ENCODE results near the gene CERS3. TPM values are rescaled to one million over a fixed set of nuclear protein-coding genes. Genes with fewer than 3 reads are reported as not detected.

Gene CERS3
- total and polyA plus RNA-seq, 4 donors = 0.10 to 0.23 (median 0.12) TPM; not detected in 1

DNA sequence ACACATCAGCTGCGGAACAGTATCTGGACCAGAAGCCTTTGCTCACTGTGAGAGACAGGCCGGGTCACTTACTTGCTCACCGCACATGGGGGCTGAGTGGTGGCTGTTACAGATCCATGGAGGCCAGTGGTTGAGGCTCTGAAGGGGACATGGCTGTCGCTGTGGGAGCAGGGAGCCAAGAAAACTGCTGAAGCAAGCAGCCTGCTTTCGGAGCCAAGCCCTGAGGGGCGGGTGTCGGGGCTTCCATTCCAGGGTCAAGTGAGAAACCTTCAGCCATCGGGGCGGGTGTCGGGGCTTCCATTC, 144.7 kb downstream of the CERS3 start:
- 81 to 86% methylated on average over 10 of the region's 10 CpGs for WGBS, 2 donors

DNA sequence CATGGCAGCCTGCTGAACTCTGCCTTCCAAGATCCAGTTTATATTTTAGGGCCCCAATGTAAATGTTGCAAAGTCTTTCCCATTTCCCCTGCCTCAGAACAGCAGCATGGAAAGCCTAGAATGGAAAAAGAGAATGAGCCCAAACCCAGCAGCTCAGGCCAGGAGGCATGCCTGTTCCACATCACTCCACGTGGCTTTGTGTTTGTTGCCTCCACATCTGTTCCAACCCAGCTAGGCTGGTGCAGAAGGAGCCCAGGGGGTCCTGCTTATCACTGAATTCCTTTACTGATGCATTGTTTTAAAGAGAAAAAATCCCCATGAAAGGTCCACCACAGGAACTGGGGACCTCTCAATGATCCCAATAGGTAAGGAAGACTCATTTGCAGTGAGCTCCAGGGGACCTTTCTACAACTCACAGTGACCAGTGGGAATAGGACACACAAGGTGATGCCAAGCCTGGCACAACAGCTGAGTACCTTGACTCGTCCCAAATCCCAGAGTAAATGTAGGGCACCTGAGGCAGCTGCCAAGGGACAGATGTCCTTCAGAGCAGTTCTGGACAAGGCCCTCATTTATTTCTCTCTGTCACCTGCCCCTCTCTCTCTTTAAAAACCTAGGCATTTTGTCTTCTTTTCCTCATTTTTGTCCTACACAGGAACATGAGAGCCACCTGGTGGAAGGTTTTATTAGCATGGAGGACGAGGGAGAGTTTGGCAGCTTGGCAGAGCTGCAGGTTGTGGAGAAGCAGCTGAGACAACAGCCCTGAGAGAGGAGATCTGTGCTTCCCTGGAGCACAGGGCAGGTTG, 145.2 kb downstream of the CERS3 start:
- no peaks in the 10 kb centered on the region for H3K36me3 ChIP-seq (ENCODE audit: control insufficient read depth in 4 of 4, insufficient read depth in 4 of 4, low read length in 4 of 4)
- H3K4me3 ChIP-seq = no peak overlapping the region
- H3K27me3 ChIP-seq (ENCODE audit: control insufficient read depth in 3 of 3, insufficient read depth in 3 of 3, low read length in 2 of 3) = no peaks in the 10 kb centered on the region
- peaks cover 0 to 28% (median 11%) of the 10 kb centered on the region in 4 donors for H3K9me3 ChIP-seq (ENCODE audit: control insufficient read depth in 4 of 4, insufficient read depth in 3 of 4, low read length in 3 of 4)
- no peaks in the 10 kb centered on the region for H3K4me1 ChIP-seq (ENCODE audit: control insufficient read depth in 5 of 5, insufficient read depth in 5 of 5, low read length in 5 of 5)
- DNase-seq (peak in 2 of 3 donors; percentile 30 to 37), ATAC-seq (ENCODE audit: insufficient read depth, low FRiP score) (no peak)
- no peak overlapping the region for H3K27ac ChIP-seq (ENCODE audit: low read depth in 1 of 2, low read length in 1 of 2)
- TF ChIP-seq, protein P1, sequence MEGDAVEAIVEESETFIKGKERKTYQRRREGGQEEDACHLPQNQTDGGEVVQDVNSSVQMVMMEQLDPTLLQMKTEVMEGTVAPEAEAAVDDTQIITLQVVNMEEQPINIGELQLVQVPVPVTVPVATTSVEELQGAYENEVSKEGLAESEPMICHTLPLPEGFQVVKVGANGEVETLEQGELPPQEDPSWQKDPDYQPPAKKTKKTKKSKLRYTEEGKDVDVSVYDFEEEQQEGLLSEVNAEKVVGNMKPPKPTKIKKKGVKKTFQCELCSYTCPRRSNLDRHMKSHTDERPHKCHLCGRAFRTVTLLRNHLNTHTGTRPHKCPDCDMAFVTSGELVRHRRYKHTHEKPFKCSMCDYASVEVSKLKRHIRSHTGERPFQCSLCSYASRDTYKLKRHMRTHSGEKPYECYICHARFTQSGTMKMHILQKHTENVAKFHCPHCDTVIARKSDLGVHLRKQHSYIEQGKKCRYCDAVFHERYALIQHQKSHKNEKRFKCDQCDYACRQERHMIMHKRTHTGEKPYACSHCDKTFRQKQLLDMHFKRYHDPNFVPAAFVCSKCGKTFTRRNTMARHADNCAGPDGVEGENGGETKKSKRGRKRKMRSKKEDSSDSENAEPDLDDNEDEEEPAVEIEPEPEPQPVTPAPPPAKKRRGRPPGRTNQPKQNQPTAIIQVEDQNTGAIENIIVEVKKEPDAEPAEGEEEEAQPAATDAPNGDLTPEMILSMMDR (IDR thresholded peaks at IDR 0.05; ENCODE audit: control extremely low read depth, extremely low read depth) = peak; percentile 10
- 28 to 41% methylated on average over 3 of the region's 3 CpGs for WGBS, 2 donors
- no peak overlapping the region for H3K9ac ChIP-seq (ENCODE audit: insufficient read depth in 1 of 2, low read length in 2 of 2)

More for the DNA sequence above, 144.7 kb downstream of the CERS3 start:
- no peak overlapping the region for H3K27ac ChIP-seq (ENCODE audit: low read depth in 1 of 2, low read length in 1 of 2)
- H3K4me3 ChIP-seq = no peak overlapping the region
- H3K36me3 ChIP-seq (ENCODE audit: control insufficient read depth in 4 of 4, insufficient read depth in 4 of 4, low read length in 4 of 4) = no peaks in the 10 kb centered on the region
- ATAC-seq (ENCODE audit: insufficient read depth, low FRiP score) (no peak), DNase-seq (no peak)
- H3K9ac ChIP-seq (ENCODE audit: insufficient read depth in 1 of 2, low read length in 2 of 2) = no peak overlapping the region
- no peaks in the 10 kb centered on the region for H3K4me1 ChIP-seq (ENCODE audit: control insufficient read depth in 5 of 5, insufficient read depth in 5 of 5, low read length in 5 of 5)
- TF ChIP-seq, protein P1 (IDR thresholded peaks at IDR 0.05; ENCODE audit: control extremely low read depth, extremely low read depth) = no peak
- H3K9me3 ChIP-seq (ENCODE audit: control insufficient read depth in 4 of 4, insufficient read depth in 3 of 4, low read length in 3 of 4) = peaks cover 0 to 28% (median 11%) of the 10 kb centered on the region in 4 donors
- no peaks in the 10 kb centered on the region for H3K27me3 ChIP-seq (ENCODE audit: control insufficient read depth in 3 of 3, insufficient read depth in 3 of 3, low read length in 2 of 3)

DNA sequence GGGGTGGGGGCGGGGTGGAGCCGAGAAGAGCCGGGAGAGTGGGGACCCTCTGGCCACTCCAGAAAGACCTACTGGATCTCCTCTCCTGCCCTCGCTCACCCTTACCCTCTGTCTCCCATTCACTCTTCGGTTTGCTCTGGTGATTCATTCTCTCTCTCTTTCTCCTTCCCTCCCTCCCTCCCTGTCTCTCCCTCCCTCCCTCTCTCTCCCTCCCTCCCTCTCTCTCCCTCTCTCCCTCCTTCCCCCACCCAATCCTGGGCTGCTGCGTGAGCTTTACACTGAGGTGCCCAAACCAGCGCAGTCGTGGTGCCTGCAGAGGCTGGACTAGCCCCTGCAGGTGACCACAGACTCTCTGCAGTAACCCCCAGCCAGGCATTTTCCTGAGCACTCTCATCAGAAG, 154.8 kb downstream of the CERS3 start:
- Histone ChIP-seq H3K27me3 (ENCODE audit: control insufficient read depth in 3 of 3, insufficient read depth in 3 of 3, low read length in 2 of 3) (peaks cover 7 to 31% (median 22%) of the 10 kb centered on the region in 3 donors), H3K9me3 (ENCODE audit: control insufficient read depth in 4 of 4, insufficient read depth in 3 of 4, low read length in 3 of 4) (peaks cover 0 to 4% (median 2%) of the 10 kb centered on the region in 4 donors), H3K4me3 (no peak overlapping the region), H3K27ac (ENCODE audit: low read depth in 1 of 2, low read length in 1 of 2) (no peak overlapping the region), H3K4me1 (ENCODE audit: control insufficient read depth in 5 of 5, insufficient read depth in 5 of 5, low read length in 5 of 5) (peaks cover 0 to 8% (median 0%) of the 10 kb centered on the region in 5 donors), H3K9ac (ENCODE audit: insufficient read depth in 1 of 2, low read length in 2 of 2) (no peak overlapping the region), H3K36me3 (ENCODE audit: control insufficient read depth in 4 of 4, insufficient read depth in 4 of 4, low read length in 4 of 4) (no peaks in the 10 kb centered on the region)
- ATAC-seq (ENCODE audit: insufficient read depth, low FRiP score) (peak; percentile 11), DNase-seq (peak in 1 of 3 donors; percentile 2)
- TF ChIP-seq, protein P1 (IDR thresholded peaks at IDR 0.05; ENCODE audit: control extremely low read depth, extremely low read depth) = no peak
- 0 to 25% methylated on average over 4 to 7 of the region's 8 CpGs for WGBS, 2 donors

Data from lung (tissue), 12 donors.